Measurements from ENCODE around the gene PFKFB2. TPM values are rescaled to one million over a fixed set of nuclear protein-coding genes. Genes with fewer than 3 reads are reported as not detected.

PFKFB2 gene
- total RNA-seq (10 to 100 TPM; 19.1 to 69.5 (median 29.8) TPM), polyA plus RNA-seq (1 to 10 TPM; 6.8 to 8.3 (median 8.2) TPM)
- long read RNA-seq, donor 1, partial matches to known transcripts = 11 of 11 reads
- long read RNA-seq, donor 1, other reads (novel, unspliced or antisense) = 0 of 11 reads
- long read RNA-seq, donor 2, partial matches to known transcripts = 23 of 23 reads
- long read RNA-seq, donor 2, other reads (novel, unspliced or antisense) = 0 of 23 reads

GRCh38 chr1:207052911-207053769 is at the start of gene PFKFB2:
TSS of gene PFKFB2 (plus strand) at chr1:207053275. CDS start at chr1:207054718, 1,443 bp downstream.
- Histone ChIP-seq H3K9me3 (no peaks in the 10 kb centered on the region), H3K36me3 (peaks cover 0 to 42% (median 14%) of the 10 kb centered on the region in 6 donors), H3K4me3 (peak within 1 kb of the TSS; percentile 55 to 99 (median 65)), H3K27ac (peak within 1 kb of the TSS; percentile 73 to 97 (median 94)), H3K27me3 (replicated peaks in 1 of 7) (no peaks in the 10 kb centered on the region), H3K4me1 (peaks cover 20 to 84% (median 52%) of the 10 kb centered on the region in 6 donors)
- peak; percentile 98 for DNase-seq
- 4 to 6% (median 5%) methylated on average over 53 to 56 of the region's 56 CpGs for WGBS, 5 donors
- intact Hi-C loops (cut with DNase I; ENCODE audit: low total_unique reads) = no loop called here
- TF ChIP-seq POLR2A (IDR thresholded peaks at IDR 0.05) = peak in 2 of 3 donors; percentile 54 to 64
- peak in 10 of 11 experiments; percentile 16 to 78 (median 46) for TF ChIP-seq CTCF (IDR thresholded peaks at IDR 0.05 in 8 of 11, conservative IDR thresholded peaks at IDR 0.05 in 3 of 11)
- peak; percentile 94 to 98 (median 97) for TF ChIP-seq POLR2AphosphoS5 (IDR thresholded peaks at IDR 0.05)

- no peak overlapping the region for H3K27ac ChIP-seq
- H3K9me3 ChIP-seq = no peaks in the 10 kb centered on the region
- no peaks in the 10 kb centered on the region for H3K36me3 ChIP-seq
- no peaks in the 10 kb centered on the region for H3K27me3 ChIP-seq (replicated peaks in 1 of 7)
- 36 to 51% (median 40%) methylated on average over 9 of the region's 9 CpGs for WGBS, 5 donors
- intact Hi-C loops (cut with DNase I; ENCODE audit: low total_unique reads) = loop anchor here (10.0 kb wide), 1 partner anchor 70 kb away; no protein-coding TSS in a partner anchor
- H3K4me1 ChIP-seq = peaks cover 0 to 8% (median 0%) of the 10 kb centered on the region in 6 donors
- DNase-seq = no peak
- peak; percentile 41 to 82 (median 67) for TF ChIP-seq CTCF (IDR thresholded peaks at IDR 0.05 in 8 of 11, conservative IDR thresholded peaks at IDR 0.05 in 3 of 11)
- no peak for TF ChIP-seq POLR2AphosphoS5 (IDR thresholded peaks at IDR 0.05)
- H3K4me3 ChIP-seq = no peak overlapping the region
Measured at GRCh38 chr1:207004931-207005830, 47.9 kb upstream of the PFKFB2 start.

- H3K4me1 ChIP-seq = peaks cover 0 to 8% (median 0%) of the 10 kb centered on the region in 6 donors
- no peaks in the 10 kb centered on the region for H3K27me3 ChIP-seq (replicated peaks in 1 of 7)
- intact Hi-C loops (cut with DNase I; ENCODE audit: low total_unique reads) = loop anchor here (10.0 kb wide), 1 partner anchor 69 kb away; no protein-coding TSS in a partner anchor
- H3K4me3 ChIP-seq = no peak overlapping the region
- no peaks in the 10 kb centered on the region for H3K9me3 ChIP-seq
- TF ChIP-seq POLR2AphosphoS5 (IDR thresholded peaks at IDR 0.05) (no peak), POLR2A (IDR thresholded peaks at IDR 0.05) (no peak), CTCF (IDR thresholded peaks at IDR 0.05 in 8 of 11, conservative IDR thresholded peaks at IDR 0.05 in 3 of 11) (no peak)
- no peaks in the 10 kb centered on the region for H3K36me3 ChIP-seq
- no peak for DNase-seq
- WGBS, 5 donors = 82 to 95% (median 90%) methylated on average over 3 of the region's 3 CpGs
- no peak overlapping the region for H3K27ac ChIP-seq
Measured at GRCh38 chr1:207006083-207006482, 47.0 kb upstream of the PFKFB2 start.

Data from spleen (tissue), 13 donors.